NOMO-1 treated with dmso at 0.1 percent for 144 hours (cell line): ENCODE results near the gene EPHB1.
"Not testable (repeated sequence)": the region's sequence is repeated elsewhere in the genome, so short reads cannot be mapped to it uniquely, and the experiment has no call there.

Source experiments
- DNase-seq: peaks from one replicate; lab custom pipeline; 2025; ENCODE audit not compliant: unreplicated experiment; lab: John Stamatoyannopoulos, UW

The EPHB1 gene

GRCh38 chr3:134991472-134992010, 196.5 kb downstream of the EPHB1 start:
- no peak for DNase-seq

GRCh38 chr3:134992180-134992579, 197.1 kb downstream of the EPHB1 start:
- no peak for DNase-seq

- no peak for DNase-seq
Measured at GRCh38 chr3:134992586-134992985, 197.5 kb downstream of the EPHB1 start.

- no peak for DNase-seq
Measured at GRCh38 chr3:134993011-134993410, 198.0 kb downstream of the EPHB1 start.

GRCh38 chr3:134998158-134998557, 203.1 kb downstream of the EPHB1 start:
- DNase-seq, result no peak

- DNase-seq, result no peak
Measured at GRCh38 chr3:134998855-134999254, 203.8 kb downstream of the EPHB1 start.

- no peak for DNase-seq
Measured at GRCh38 chr3:135000465-135000864, 205.4 kb downstream of the EPHB1 start.

- DNase-seq, result not testable (repeated sequence)
Measured at GRCh38 chr3:135005616-135006015, 210.6 kb downstream of the EPHB1 start.

GRCh38 chr3:135007607-135008006, 212.5 kb downstream of the EPHB1 start:
- DNase-seq, result no peak

- DNase-seq, result no peak
Measured at GRCh38 chr3:135008326-135008725, 213.3 kb downstream of the EPHB1 start.

- no peak for DNase-seq
Measured at GRCh38 chr3:135009014-135009413, 214.0 kb downstream of the EPHB1 start.

GRCh38 chr3:135012101-135012500, 217.0 kb downstream of the EPHB1 start:
- no peak for DNase-seq

GRCh38 chr3:135013206-135013605, 218.1 kb downstream of the EPHB1 start:
- DNase-seq, result no peak

- DNase-seq, result no peak
Measured at GRCh38 chr3:135014566-135014965, 219.5 kb downstream of the EPHB1 start.

- no peak for DNase-seq
Measured at GRCh38 chr3:135017003-135017893, 222.2 kb downstream of the EPHB1 start.

- no peak for DNase-seq
Measured at GRCh38 chr3:135018149-135018923, 223.3 kb downstream of the EPHB1 start.

- DNase-seq, result peak; percentile 57
Measured at GRCh38 chr3:135020181-135020580, 225.1 kb downstream of the EPHB1 start.

GRCh38 chr3:135023996-135024658, 229.1 kb downstream of the EPHB1 start:
- no peak for DNase-seq

- not testable (repeated sequence) for DNase-seq
Measured at GRCh38 chr3:135030768-135031615, 235.9 kb downstream of the EPHB1 start.

GRCh38 chr3:135033737-135034136, 238.7 kb downstream of the EPHB1 start:
- DNase-seq, result no peak
